Stimulated activated CD4-positive, alpha-beta T cell treated with anti-CD3 and anti-CD28 coated beads, Interleukin-4, amount 100 ng/mL, for 4 hours (primary cell): Measurements from ENCODE around the gene EVC.
A peak's percentile ranks its signal among the peaks of the same experiment; 100 is the strongest.
"Not testable (repeated sequence)": the region's sequence is repeated elsewhere in the genome, so short reads cannot be mapped to it uniquely, and the experiment has no call there.

Experiments
- DNase-seq, 2 experiments: peaks; one replicate each; pipeline ENCODE4 v3.0.0-alpha.2; 2020

Gene EVC

GRCh38 chr4:5795580-5795979 is 84.6 kb downstream of the EVC start:
- no peak for DNase-seq

- DNase-seq: no peak
Measured at GRCh38 chr4:5796976-5797375, 86.0 kb downstream of the EVC start.

- no peak for DNase-seq
Measured at GRCh38 chr4:5797866-5798265, 86.9 kb downstream of the EVC start.

- no peak for DNase-seq
Measured at GRCh38 chr4:5798462-5798861, 87.5 kb downstream of the EVC start.

GRCh38 chr4:5798946-5799345 is 87.9 kb downstream of the EVC start:
- DNase-seq: no peak

- no peak for DNase-seq
Measured at GRCh38 chr4:5799406-5799805, 88.4 kb downstream of the EVC start.

- DNase-seq: no peak
Measured at GRCh38 chr4:5800496-5800895, 89.5 kb downstream of the EVC start.

GRCh38 chr4:5801696-5802095 is 90.7 kb downstream of the EVC start:
- no peak for DNase-seq

- no peak for DNase-seq
Measured at GRCh38 chr4:5802565-5802964, 91.6 kb downstream of the EVC start.

- DNase-seq: no peak
Measured at GRCh38 chr4:5804656-5805055, 93.7 kb downstream of the EVC start.

GRCh38 chr4:5805270-5805669 is 94.3 kb downstream of the EVC start:
- no peak for DNase-seq

GRCh38 chr4:5808081-5808741 is 97.2 kb downstream of the EVC start:
- DNase-seq: no peak

GRCh38 chr4:5809216-5809776 is 98.3 kb downstream of the EVC start:
- DNase-seq: no peak

GRCh38 chr4:5810151-5810550 is 99.2 kb downstream of the EVC start:
- no peak for DNase-seq

- DNase-seq: no peak
Measured at GRCh38 chr4:5810770-5811430, 99.9 kb downstream of the EVC start.

GRCh38 chr4:5812057-5812456 is 101.1 kb downstream of the EVC start:
- DNase-seq: not testable (repeated sequence)

GRCh38 chr4:5812506-5813229 is 101.7 kb downstream of the EVC start:
- DNase-seq: no peak

- no peak for DNase-seq
Measured at GRCh38 chr4:5813882-5814255, 102.9 kb downstream of the EVC start.

GRCh38 chr4:5814421-5814820 is 103.4 kb downstream of the EVC start:
- no peak for DNase-seq

- no peak for DNase-seq
Measured at GRCh38 chr4:5815641-5816040, 104.6 kb downstream of the EVC start.

- no peak for DNase-seq
Measured at GRCh38 chr4:5816101-5816500, 105.1 kb downstream of the EVC start.

- no peak for DNase-seq
Measured at GRCh38 chr4:5816851-5817375, 105.9 kb downstream of the EVC start.

GRCh38 chr4:5821665-5822358 is 110.8 kb downstream of the EVC start:
- DNase-seq: peak in 1 of 2 experiments; percentile 6
